GM12864 (cell line): ENCODE results near the gene LZTFL1.

ENCODE experiments used
- DNase-seq: peaks from one replicate; pipeline ENCODE4 v3.0.0-alpha.2; 2011; ENCODE audit warnings: low read depth
- H3K4me3 ChIP-seq: 2 replicates; pipeline ENCODE4 v1.5.1; 2011; ENCODE audit warnings: mild to moderate bottlenecking, low read depth, low read length, control low read depth
- CTCF ChIP-seq: IDR thresholded peaks from 2 replicates; pipeline ENCODE4 v1.5.1; 2011; ENCODE audit warnings: low read depth, mild to moderate bottlenecking, moderate library complexity, low read length, control low read depth, inconsistent platforms; ENCODE audit errors: missing control alignments

The LZTFL1 gene

GRCh38 chr3:45776301-45776595 is 65.7 kb downstream of the LZTFL1 start:
- DNase-seq = no peak
- H3K4me3 ChIP-seq = no peak overlapping the region
- no peak for TF ChIP-seq CTCF

- H3K4me3 ChIP-seq = no peak overlapping the region
- TF ChIP-seq CTCF = no peak
- DNase-seq = no peak
These were observed 66.2 kb downstream of the LZTFL1 start for GRCh38 chr3:45775571-45776300.

GRCh38 chr3:45774581-45775521 is 67.1 kb downstream of the LZTFL1 start:
- TF ChIP-seq CTCF = no peak
- no peak overlapping the region for H3K4me3 ChIP-seq
- DNase-seq = no peak

GRCh38 chr3:45773714-45774449 is 68.0 kb downstream of the LZTFL1 start:
- TF ChIP-seq CTCF = no peak
- no peak overlapping the region for H3K4me3 ChIP-seq
- no peak for DNase-seq
